HEK293 (cell line): ENCODE measurements around the gene MED29.

Source experiments
- CTCF ChIA-PET: fragments of 350-600 bp; formaldehyde crosslinking; extraction: SDS; loops from one replicate; lab custom pipeline; 2021; ENCODE audit warnings: antibody characterized with exemption; lab: Yijun Ruan, JAX
- POLR2A ChIA-PET: fragments of 300-600 bp; formaldehyde crosslinking; extraction: SDS; loops from one replicate; lab custom pipeline; 2020; ENCODE audit warnings: antibody characterized with exemption, inconsistent platforms; lab: Yijun Ruan, JAX
- H3K27ac ChIP-seq: fragments of 200-500 bp; sonication (Bioruptor generic); 2 replicates; pipeline ENCODE4 v1.5.1; 2014; ENCODE audit warnings: low read depth, low read length, control low read depth, inconsistent platforms; ENCODE audit errors: extremely low read depth
- H3K36me3 ChIP-seq, 2 experiments: fragments of 200-500 bp in 1 of 2; sonication (Bioruptor generic) in 1 of 2; 1 replicate in 1 of 2; 2 replicates in 1 of 2; pipeline ENCODE4 v1.5.1; 2014 to 2017; ENCODE audit warnings: inconsistent platforms in 2 of 2, low read length in 2 of 2; ENCODE audit not compliant: control insufficient read depth in 2 of 2, insufficient read depth in 1 of 2
- H3K4me1 ChIP-seq: fragments of 200-500 bp; sonication (Bioruptor generic); 2 replicates; pipeline ENCODE4 v1.5.1; 2014; ENCODE audit warnings: mild to moderate bottlenecking, low read length, inconsistent platforms; ENCODE audit not compliant: control insufficient read depth, insufficient read depth
- H3K4me3 ChIP-seq: 2 replicates; pipeline ENCODE4 v1.5.1; 2011; ENCODE audit warnings: low read depth, mild to moderate bottlenecking, control low read depth, low read length, moderate library complexity
- H3K9me3 ChIP-seq: fragments of 200-500 bp; sonication (Bioruptor generic); 2 replicates; pipeline ENCODE4 v1.5.1; 2014; ENCODE audit warnings: low read depth, low read length, inconsistent platforms; ENCODE audit not compliant: control insufficient read depth, insufficient read depth
- CTCF ChIP-seq: fragments of 450-650 bp; formaldehyde crosslinking; IDR thresholded peaks from 2 replicates; pipeline ENCODE4 v1.5.1; 2016; ENCODE audit warnings: missing biosample characterization, missing genetic modification characterization
- EGR2 ChIP-seq: fragments of 450-650 bp; formaldehyde crosslinking; IDR thresholded peaks from 2 replicates; pipeline ENCODE4 v1.5.1; 2016; ENCODE audit warnings: low read depth, missing biosample characterization, missing genetic modification characterization
- KLF10 ChIP-seq: fragments of 450-650 bp; IDR thresholded peaks from 2 replicates; pipeline ENCODE4 v1.5.1; 2018; ENCODE audit warnings: missing biosample characterization, mild to moderate bottlenecking, missing genetic modification characterization
- REST ChIP-seq: fragments of 450-650 bp; formaldehyde crosslinking; IDR thresholded peaks from 2 replicates; pipeline ENCODE4 v1.5.1; 2016; ENCODE audit warnings: missing biosample characterization, missing genetic modification characterization
- TCF7L2 ChIP-seq: IDR thresholded peaks from 2 replicates; pipeline ENCODE4 v1.6.1; 2011; ENCODE audit warnings: low read depth, mild to moderate bottlenecking, inconsistent platforms, low read length, moderate library complexity, borderline replicate concordance
- ZFHX2 ChIP-seq: fragments of 450-650 bp; formaldehyde crosslinking; conservative IDR thresholded peaks from 2 replicates; pipeline ENCODE4 v1.5.1; 2016; ENCODE audit warnings: missing biosample characterization, missing genetic modification characterization
- ZFP3 ChIP-seq: fragments of 450-650 bp; formaldehyde crosslinking; IDR thresholded peaks from 2 replicates; pipeline ENCODE4 v1.5.1; 2016; ENCODE audit warnings: low read depth, missing biosample characterization, missing genetic modification characterization
- ZIC2 ChIP-seq: fragments of 450-650 bp; formaldehyde crosslinking; IDR thresholded peaks from 2 replicates; pipeline ENCODE4 v1.5.1; 2016; ENCODE audit warnings: missing biosample characterization, missing genetic modification characterization
- ZNF19 ChIP-seq: fragments of 450-650 bp; formaldehyde crosslinking; IDR thresholded peaks from 2 replicates; pipeline ENCODE4; 2016; ENCODE audit warnings: missing biosample characterization, missing genetic modification characterization, low read depth
- ZNF26 ChIP-seq: fragments of 450-650 bp; formaldehyde crosslinking; IDR thresholded peaks from 2 replicates; pipeline ENCODE4 v1.5.1; 2016; ENCODE audit warnings: missing biosample characterization, missing genetic modification characterization
- ZNF266 ChIP-seq: fragments of 450-650 bp; formaldehyde crosslinking; IDR thresholded peaks from 2 replicates; pipeline ENCODE4 v1.5.1; 2016; ENCODE audit warnings: missing biosample characterization, missing genetic modification characterization, low read depth
- ZNF324 ChIP-seq: fragments of 450-650 bp; formaldehyde crosslinking; IDR thresholded peaks from 2 replicates; pipeline ENCODE4 v1.5.1; 2016; ENCODE audit warnings: missing biosample characterization, missing genetic modification characterization
- ZNF362 ChIP-seq: fragments of 450-650 bp; formaldehyde crosslinking; IDR thresholded peaks from 2 replicates; pipeline ENCODE4 v1.5.1; 2016; ENCODE audit warnings: missing biosample characterization, missing genetic modification characterization
- ZNF398 ChIP-seq: fragments of 450-650 bp; formaldehyde crosslinking; IDR thresholded peaks from 2 replicates; pipeline ENCODE4 v1.5.1; 2017; ENCODE audit warnings: missing biosample characterization, missing genetic modification characterization
- ZNF571 ChIP-seq: fragments of 450-650 bp; formaldehyde crosslinking; IDR thresholded peaks from 2 replicates; pipeline ENCODE4 v1.5.0; 2017; ENCODE audit warnings: missing biosample characterization, missing genetic modification characterization
- ZNF623 ChIP-seq: fragments of 450-650 bp; formaldehyde crosslinking; IDR thresholded peaks from 2 replicates; pipeline ENCODE4 v1.5.1; 2016; ENCODE audit warnings: missing biosample characterization, missing genetic modification characterization
- ZNF629 ChIP-seq: fragments of 450-650 bp; formaldehyde crosslinking; IDR thresholded peaks from 2 replicates; pipeline ENCODE4 v1.5.1; 2017; ENCODE audit warnings: missing biosample characterization, missing genetic modification characterization
- ZSCAN18 ChIP-seq: fragments of 450-650 bp; formaldehyde crosslinking; IDR thresholded peaks from 2 replicates; pipeline ENCODE4 v1.5.1; 2016; ENCODE audit warnings: missing biosample characterization, missing genetic modification characterization
- TF ChIP-seq, protein P1 (sequence below): fragments of 450-650 bp; formaldehyde crosslinking; optimal IDR thresholded peaks from 2 replicates; pipeline ENCODE3; 2016; ENCODE audit warnings: missing biosample characterization, mild to moderate bottlenecking, missing genetic modification characterization
- TF ChIP-seq, protein P2 (sequence below): fragments of 450-650 bp; formaldehyde crosslinking; IDR thresholded peaks from 2 replicates; pipeline ENCODE4 v1.5.1; 2017; ENCODE audit warnings: missing biosample characterization, missing genetic modification characterization

MED29 gene

GRCh38 chr19:39351537-39352064 lies 39.6 kb upstream of the MED29 start (continued):
- TF ChIP-seq, protein P1, sequence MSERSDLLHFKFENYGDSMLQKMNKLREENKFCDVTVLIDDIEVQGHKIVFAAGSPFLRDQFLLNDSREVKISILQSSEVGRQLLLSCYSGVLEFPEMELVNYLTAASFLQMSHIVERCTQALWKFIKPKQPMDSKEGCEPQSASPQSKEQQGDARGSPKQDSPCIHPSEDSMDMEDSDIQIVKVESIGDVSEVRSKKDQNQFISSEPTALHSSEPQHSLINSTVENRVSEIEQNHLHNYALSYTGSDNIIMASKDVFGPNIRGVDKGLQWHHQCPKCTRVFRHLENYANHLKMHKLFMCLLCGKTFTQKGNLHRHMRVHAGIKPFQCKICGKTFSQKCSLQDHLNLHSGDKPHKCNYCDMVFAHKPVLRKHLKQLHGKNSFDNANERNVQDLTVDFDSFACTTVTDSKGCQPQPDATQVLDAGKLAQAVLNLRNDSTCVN (tag by site-specific recombination): no peak
- TF ChIP-seq REST (tag by site-specific recombination): no peak
- TF ChIP-seq ZNF324 (tag by site-specific recombination): no peak
- TF ChIP-seq ZSCAN18 (tag by site-specific recombination): no peak
- no peak for TF ChIP-seq ZIC2
- no peak for TF ChIP-seq ZFHX2 (tag by site-specific recombination)
- peak; percentile 58; the same call in 1 of the 2 replicates for TF ChIP-seq ZNF629
- TF ChIP-seq ZNF26 (tag by site-specific recombination): no peak
- TF ChIP-seq CTCF (tag by site-specific recombination): 0 out of 2 replicates have a peak, but pooled peaks have one; percentile 18
- no peak for TF ChIP-seq ZNF398 (tag by site-specific recombination)
- TF ChIP-seq ZNF623: no peak
- TF ChIP-seq ZFP3: no peak

DNA sequence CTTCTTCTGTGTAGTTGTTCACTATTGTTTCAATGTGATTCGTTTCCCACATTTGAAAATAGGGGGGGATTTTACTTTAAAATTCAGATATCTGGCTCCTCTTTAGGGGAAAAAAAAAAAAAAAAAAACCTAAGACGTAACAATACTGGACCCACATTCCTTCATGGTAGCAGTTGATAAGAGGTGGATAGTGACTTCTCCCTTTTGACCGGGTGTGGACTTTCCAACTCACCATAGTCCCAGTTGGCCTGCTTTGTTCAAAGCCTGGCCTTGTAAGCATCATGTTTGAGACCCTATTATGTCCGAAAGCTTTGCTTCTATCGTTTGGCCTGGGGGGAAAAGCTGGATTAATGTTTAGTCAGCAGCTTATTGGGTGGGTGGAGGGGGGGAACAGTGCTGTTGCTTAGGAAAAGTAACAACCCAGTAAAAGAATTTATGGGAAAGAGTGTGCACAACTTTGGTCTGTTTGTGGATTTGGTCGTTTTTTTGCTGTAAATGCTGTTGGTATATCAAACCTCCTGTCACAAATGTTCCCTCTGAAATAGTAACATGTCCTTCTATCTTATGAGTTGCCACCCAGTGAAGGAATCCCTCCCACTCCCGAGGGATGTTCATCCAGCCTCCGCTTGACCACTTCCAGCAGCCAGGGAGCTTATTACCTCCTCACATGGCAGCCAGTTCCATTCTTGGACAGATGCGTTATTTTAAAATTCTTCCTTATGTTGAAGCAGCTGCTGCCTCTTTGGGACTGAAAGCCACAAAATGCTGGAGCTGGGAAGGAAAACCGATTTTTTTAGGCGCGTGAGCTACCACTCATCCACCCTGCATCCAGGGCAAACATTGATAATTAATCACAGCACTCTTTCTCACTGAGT lies 38.6 kb upstream of the MED29 start:
- POLR2A ChIA-PET: interaction anchor here (0.6 to 2.3 kb wide), 4 partner anchors 10 to 531 kb away, joined by 3 to 14 read pairs (median 6); partner anchors contain the start of gene SAMD4B
- CTCF ChIA-PET: interaction anchor here (0.6 to 0.9 kb wide), 3 partner anchors 21 to 423 kb away, joined by 3 read pairs; no protein-coding TSS in a partner anchor
- Histone ChIP-seq H3K27ac (no peak overlapping the region; the same call in 1 of the 2 replicates), H3K4me1 (peaks cover 6% of the 10 kb centered on the region), H3K36me3 (peaks cover 91 to 97% of the 10 kb centered on the region in 2 experiments), H3K4me3 (no peak overlapping the region), H3K9me3 (no peaks in the 10 kb centered on the region)
- no peak for TF ChIP-seq ZNF571 (tag by site-specific recombination)
- TF ChIP-seq, protein P2, sequence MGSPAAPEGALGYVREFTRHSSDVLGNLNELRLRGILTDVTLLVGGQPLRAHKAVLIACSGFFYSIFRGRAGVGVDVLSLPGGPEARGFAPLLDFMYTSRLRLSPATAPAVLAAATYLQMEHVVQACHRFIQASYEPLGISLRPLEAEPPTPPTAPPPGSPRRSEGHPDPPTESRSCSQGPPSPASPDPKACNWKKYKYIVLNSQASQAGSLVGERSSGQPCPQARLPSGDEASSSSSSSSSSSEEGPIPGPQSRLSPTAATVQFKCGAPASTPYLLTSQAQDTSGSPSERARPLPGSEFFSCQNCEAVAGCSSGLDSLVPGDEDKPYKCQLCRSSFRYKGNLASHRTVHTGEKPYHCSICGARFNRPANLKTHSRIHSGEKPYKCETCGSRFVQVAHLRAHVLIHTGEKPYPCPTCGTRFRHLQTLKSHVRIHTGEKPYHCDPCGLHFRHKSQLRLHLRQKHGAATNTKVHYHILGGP (tag by site-specific recombination): no peak
- TF ChIP-seq ZNF266: no peak
- no peak for TF ChIP-seq ZNF19 (tag by site-specific recombination)
- no peak for TF ChIP-seq TCF7L2
- TF ChIP-seq ZNF362 (tag by site-specific recombination): 0 out of 2 replicates have a peak, but pooled peaks have one; percentile 15
- TF ChIP-seq KLF10 (tag by site-specific recombination): no peak
- peak; percentile 12; the same call in 1 of the 2 replicates for TF ChIP-seq EGR2 (tag by site-specific recombination)
